Sciatic nerve (tissue), 2 donors: ENCODE data around the gene RPL18. TPM values are rescaled to one million over a fixed set of nuclear protein-coding genes. Genes with fewer than 3 reads are reported as not detected.

ENCODE experiments used
- ATAC-seq: fragments of 200-7000 bp; cut with Tn5 transposase; one replicate; pipeline ENCODE4 v1.9.1; 2020; ENCODE audit warnings: mild to moderate bottlenecking, moderate library complexity
- DNase-seq: peaks from one replicate; pipeline ENCODE4 v3.0.0-alpha.2; 2020; ENCODE audit warnings: low spot score
- intact Hi-C: fragments of 100-400 bp; cut with DNase I; formaldehyde crosslinking; loops from one replicate; pipeline ENCODE4 v1.14.2; 2022
- total RNA-seq: library from RNA; stranded (reverse); fragmentation: NEBNext Ultra II Directional; extraction: Animal tissue kit (Norgen Biotek cat#: 25700); gene quantifications from one replicate; pipeline ENCODE4 v1.2.1, GENCODE V29; 2021
- donor health status: DM: no; HTN: no; CAD: no.
- donor health status: DM: no; HTN: no; CAD: no.

RPL18 gene
- total RNA-seq, 1 donor from 2014 or later, result 789 TPM

DNA sequence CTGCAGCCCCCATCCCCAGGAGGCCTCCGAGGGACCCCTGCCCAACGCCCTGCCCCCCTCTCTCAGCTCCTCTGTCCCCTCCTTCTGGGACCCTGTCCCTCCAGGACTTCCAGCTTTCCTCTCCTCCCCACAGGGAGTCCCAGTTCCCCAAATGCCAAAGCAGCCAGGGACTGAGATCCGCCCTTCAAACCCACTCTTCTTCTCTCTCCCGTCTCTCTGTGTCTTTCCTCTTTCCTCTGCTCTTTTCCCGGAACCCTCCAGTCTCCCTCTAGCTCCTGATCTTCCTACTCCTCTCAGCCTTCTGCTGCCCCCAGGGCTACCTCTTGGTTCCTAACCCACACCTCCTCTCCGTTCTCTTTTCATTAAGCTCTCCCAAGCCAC lies 26.6 kb upstream of the RPL18 start:
- ATAC-seq (peak; percentile 5), DNase-seq (no peak)
- intact Hi-C loops, result no loop called here

DNA sequence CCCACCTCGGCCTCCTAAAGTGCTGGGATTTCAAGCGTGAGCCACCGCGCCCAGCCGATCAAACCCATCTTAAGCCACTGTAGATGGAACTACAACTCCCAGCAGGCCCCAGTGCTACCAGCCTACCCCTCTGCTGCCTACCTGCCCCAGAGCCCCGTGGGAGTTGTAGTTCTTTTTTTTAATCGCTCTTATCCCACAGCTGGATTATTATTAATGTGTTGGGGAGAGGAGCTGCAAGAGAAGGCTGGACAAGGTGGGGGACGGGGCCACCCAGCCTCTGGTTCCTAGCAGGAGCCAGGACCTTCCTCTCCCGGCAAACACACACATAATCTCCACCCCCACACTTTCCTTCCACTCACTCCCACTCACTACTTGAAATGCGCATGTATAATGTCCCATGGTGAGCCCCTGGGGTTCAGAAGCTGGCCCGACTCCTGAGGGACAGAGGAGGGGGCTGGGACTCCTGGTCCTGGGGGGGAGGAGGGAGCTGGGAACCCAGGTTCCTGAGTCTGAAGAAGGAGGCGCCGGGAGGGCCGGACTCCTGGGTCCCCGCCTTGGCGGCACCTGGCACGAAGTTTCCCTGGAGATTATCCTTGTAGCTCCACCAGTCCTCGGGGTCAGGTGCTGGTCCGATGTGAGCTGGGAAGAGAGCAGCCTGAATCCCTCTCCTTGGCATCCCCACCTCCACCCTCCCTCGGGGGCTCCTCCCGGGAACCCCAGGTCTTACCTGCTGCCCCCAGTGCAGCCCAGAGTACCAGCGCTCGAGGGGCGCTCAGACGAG lies 26.1 kb upstream of the RPL18 start:
- intact Hi-C loops, result no loop called here
- DNase-seq, result peak; percentile 85
- ATAC-seq, result peak; percentile 86

- intact Hi-C loops, result no loop called here
- DNase-seq (peak; percentile 64), ATAC-seq (no peak)
Measured at GRCh38 chr19:48644355-48644754, 25.4 kb upstream of the RPL18 start.

DNA sequence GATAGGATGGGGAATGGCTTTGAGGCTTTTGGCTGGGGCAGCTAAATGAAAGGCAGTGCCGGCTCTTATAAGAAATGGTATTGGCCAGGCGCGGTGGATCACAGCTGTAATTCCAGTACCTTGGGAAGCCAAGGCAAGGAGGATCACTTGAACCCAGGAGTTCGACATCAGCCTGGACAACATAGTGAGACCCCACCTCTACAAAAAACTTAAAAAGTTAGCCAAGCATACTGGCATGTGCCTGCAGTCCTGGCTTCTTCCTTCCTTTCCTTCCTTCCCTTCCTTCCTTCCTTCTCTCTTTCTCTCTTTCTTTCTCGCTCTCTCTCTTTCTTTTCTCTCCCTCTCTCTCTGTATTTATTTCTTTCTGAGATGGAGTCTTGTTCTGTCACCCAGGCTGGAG lies 23.9 kb upstream of the RPL18 start:
- no peak for DNase-seq
- intact Hi-C loops, result no loop called here
- no peak for ATAC-seq

- DNase-seq (no peak), ATAC-seq (no peak)
- intact Hi-C loops, result no loop called here
Measured at GRCh38 chr19:48641850-48642249, 22.9 kb upstream of the RPL18 start.

GRCh38 chr19:48639483-48640375 lies 20.8 kb upstream of the RPL18 start:
- ATAC-seq (no peak), DNase-seq (peak; percentile 67)
- intact Hi-C loops, result no loop called here

- peak; percentile 66 for DNase-seq
- ATAC-seq, result no peak
- intact Hi-C loops, result no loop called here
Measured at GRCh38 chr19:48638831-48639381, 19.9 kb upstream of the RPL18 start.

DNA sequence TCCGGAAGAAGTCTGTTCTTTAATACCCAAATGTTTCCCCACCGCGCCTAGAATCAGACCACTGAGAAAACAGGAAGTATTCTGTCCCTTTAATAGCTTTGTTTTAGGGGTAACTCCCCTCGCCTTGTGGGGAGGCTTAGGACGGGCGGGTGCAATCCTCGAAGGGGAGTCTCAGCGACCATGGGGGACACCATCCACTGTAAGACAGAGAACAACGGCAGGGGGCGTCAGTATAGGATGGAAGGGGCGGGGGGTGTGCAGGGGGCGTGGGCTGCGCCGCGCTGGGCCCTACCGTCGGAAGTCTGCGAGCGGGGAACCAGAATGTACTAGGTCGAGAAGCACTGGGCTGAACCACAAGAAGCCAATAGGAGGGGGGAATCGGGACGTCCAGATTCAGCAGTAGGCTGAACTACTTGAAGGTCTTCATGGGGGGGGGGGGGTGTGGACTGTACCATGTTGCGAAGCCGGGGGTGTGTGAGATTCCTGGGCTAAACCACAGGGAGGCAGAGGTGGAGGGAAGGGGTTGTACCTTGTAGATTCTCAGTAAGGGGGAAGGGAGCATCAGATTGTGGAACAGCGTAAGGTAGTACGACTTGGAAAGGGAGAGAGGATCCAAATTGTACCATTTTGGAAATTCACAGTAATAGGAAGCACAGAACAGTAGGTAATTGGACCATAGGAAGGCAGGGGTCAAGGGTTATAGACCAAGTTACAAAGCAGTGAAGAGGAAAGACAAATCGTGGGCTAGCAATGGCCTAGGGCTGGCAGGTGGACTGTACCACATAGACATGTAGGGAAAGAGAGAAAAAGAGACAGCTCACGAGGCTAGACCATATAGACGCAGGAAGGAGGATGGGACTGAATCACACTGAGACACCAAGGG lies 19.2 kb upstream of the RPL18 start:
- intact Hi-C loops, result no loop called here
- DNase-seq (peak; percentile 91), ATAC-seq (peak; percentile 68)

DNA sequence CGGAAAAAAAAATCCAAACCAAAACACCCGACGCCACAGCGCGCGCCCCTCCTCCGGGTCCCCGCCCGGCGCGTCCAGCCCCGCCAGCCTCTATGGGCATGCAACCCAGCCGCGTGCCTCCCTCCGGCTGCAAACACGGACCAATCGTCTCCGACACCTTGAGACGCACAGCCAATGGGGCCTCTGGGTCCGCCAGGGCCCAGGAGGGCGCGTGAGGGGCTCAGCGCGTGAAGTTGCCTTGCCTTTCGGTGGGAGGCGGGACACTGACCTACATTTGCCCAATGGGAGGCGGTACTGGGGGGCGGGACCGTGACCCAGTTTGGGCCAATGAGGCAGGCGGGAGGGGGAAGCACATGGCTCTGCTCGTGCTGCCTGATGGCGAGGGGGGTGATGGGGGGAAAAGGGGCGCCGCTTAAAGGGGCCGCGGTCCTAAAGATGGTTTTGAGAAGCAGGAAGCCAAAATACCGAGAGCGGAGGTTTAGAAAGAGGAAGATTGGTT lies 18.5 kb upstream of the RPL18 start:
- intact Hi-C loops, result no loop called here
- ATAC-seq (peak; percentile 86), DNase-seq (peak; percentile 99)

DNA sequence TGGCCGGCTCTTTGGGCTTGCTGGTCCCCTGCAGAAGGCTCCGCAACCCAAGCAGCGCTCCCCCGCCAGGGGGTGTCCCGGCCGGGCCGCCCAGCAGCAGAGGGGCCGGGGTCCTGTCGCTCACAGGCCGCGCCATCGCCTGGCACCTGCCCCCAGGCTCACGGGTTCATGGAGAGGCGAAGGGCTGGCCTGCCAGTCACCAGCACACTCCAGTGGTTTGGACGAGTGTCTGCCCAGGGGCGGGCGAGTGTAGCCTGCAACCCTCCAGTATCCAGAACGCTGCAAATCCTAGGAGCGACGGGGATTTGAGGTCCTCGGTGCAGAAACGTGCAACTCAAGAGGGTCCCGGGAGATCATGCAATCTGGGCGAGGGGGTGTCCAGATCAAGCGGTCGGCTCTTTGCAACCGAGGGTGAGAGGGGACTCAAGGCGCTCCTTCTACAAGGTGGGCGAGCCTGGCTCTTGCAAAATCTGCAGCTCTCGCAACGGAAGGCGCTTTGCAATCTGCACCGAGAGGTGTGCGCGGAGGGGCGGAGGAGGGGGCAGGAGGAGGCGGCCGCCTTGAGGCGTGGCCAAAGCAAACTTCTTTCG lies 18.0 kb upstream of the RPL18 start, which contains the start of gene DBP:
Gene DBP, minus strand, starts transcription at position 521 of the 590 bp plus-strand sequence. Its CDS starts 385 bp downstream, at position 136.
- DNase-seq, result peak; percentile 83
- ATAC-seq, result peak; percentile 3
- intact Hi-C loops, result no loop called here

- intact Hi-C loops, result no loop called here
- DNase-seq, result peak; percentile 87
- ATAC-seq, result no peak
Measured at GRCh38 chr19:48635966-48636858, 17.2 kb upstream of the RPL18 start.

GRCh38 chr19:48635263-48635965 lies 16.4 kb upstream of the RPL18 start:
- peak; percentile 33 for ATAC-seq
- intact Hi-C loops, result no loop called here
- DNase-seq, result peak; percentile 86

DNA sequence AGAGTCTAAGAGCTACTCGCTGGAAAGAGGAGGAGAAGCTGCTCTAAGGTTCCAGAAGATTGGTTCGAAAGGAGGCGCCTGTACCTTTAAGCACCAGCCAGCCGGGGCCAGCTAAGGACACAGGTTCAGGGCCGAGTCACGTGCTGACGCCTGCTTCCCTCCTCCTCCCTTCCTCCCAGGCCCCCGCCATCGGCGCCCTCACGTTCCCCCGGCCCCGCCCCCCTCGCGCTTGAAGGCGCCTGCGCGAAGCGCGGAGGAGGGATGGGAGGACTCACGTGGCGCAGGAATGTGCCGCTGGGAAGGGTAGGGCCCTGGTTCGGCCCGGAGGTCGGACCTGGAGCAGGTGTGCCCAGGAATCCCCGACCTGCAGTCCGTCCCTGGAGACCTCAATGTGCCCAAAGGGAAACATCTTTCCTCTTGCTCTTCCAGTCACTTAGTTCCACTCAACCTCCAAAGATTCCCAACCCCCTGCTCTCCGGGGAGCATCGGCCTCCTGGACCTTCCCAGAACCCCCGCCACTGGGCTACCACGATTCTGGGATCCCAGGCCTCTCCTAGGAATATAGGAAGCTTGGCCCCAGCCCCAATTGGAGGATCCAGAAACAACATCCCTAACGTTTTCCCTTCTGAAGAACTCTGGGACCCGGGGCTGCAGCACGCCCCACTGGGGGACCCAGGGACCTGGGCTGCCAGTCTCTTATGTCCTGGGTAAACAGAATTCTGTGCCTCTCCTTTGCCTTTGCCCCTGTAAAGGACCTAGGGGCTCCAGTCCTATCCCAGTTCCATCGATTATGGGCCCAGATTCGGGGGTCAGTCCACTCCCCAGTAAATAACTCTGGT lies 15.7 kb upstream of the RPL18 start:
- intact Hi-C loops, result no loop called here
- ATAC-seq (peak; percentile 66), DNase-seq (peak; percentile 98)

DNA sequence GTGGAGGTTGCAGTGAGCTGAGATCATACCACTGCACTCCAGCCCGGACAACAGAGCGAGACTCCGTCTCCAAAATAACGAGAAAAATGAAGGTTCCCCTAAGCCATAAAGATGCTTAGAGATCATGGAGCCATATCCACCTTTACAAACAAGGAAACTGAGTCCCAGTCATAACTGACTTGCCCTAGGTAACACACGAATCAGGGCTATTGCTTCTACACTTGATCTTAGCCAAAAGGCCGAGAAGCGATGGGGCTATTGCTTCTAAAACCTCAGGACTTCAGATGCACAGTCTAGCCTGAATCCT lies 15.0 kb upstream of the RPL18 start:
- DNase-seq (no peak), ATAC-seq (no peak)
- intact Hi-C loops, result no loop called here

DNA sequence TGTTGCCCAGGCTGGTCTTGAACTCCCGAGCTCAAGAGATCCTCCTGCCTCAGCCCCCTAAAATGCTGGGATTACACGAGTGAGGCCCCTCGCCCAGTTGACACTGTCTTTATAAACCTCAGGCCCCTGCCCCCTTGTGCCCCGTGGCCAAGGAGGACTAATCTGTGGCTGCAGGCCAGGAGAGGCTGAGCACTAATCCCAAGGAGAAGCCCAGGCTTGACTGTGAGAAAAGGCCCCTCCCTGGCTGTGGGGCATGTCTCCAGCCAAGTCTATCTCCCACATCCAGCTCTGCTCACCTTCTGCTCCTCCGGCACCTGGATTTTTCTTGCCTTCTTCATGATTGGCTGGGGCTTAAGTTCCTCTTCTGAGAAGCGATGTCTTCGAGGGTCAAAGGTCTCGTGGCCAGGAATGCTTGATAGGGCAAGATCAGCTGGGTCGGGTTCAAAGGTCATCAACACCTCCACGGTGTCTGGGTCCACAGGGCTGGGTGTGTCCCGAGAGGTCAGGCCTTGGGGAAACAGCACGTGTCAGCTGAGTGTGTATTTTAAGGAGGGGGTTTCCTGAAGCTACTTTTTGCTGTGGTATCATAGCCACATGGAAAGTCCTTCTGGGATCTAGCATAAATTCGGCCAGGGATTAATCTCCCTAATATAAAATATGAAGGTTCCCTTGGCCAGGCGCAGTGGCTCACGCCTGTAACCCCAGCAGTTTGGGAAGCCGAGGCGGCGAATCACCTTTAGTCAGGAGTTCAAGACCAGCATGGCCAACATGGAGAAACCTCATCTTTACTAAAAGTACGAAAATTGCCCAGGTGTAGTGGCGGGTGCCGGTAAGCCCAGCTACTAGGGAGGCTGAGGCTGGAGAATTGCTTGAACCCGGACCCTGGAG lies 14.4 kb upstream of the RPL18 start:
- ATAC-seq (no peak), DNase-seq (peak; percentile 72)
- intact Hi-C loops, result no loop called here
